Stimulated activated naive CD8-positive, alpha-beta T cell treated with anti-CD3 and anti-CD28 coated beads, Interleukin-15, amount 100 ng/mL, for 72 hours (primary cell): ENCODE measurements around the gene CD244.
"Not testable (repeated sequence)": the region's sequence is repeated elsewhere in the genome, so short reads cannot be mapped to it uniquely, and the experiment has no call there.

Source experiments
- ATAC-seq: fragments of 150-1000 bp; cut with Tn5 transposase; 2 replicates; pipeline ENCODE4 v1.10.0; 2021; ENCODE audit warnings: mild to moderate bottlenecking, moderate library complexity
- DNase-seq, 2 donors: peaks; one replicate each; pipeline ENCODE4 v3.0.0; 2021 to 2022
- H3K27ac Mint-ChIP-seq, 2 donors: one replicate each; pipeline ENCODE4 v1.8.0; 2022; ENCODE audit warnings: mild to moderate bottlenecking in 2 of 2, mixed read lengths in 2 of 2, moderate library complexity in 2 of 2
- H3K27me3 Mint-ChIP-seq: one replicate; pipeline ENCODE4 v1.8.0; 2022; ENCODE audit warnings: mixed read lengths
- H3K4me1 Mint-ChIP-seq: one replicate; pipeline ENCODE4 v1.8.0; 2022; ENCODE audit warnings: mild to moderate bottlenecking, mixed read lengths
- H3K4me3 Mint-ChIP-seq, 2 donors: one replicate each; pipeline ENCODE4 v1.8.0; 2022; ENCODE audit warnings: mild to moderate bottlenecking in 2 of 2, mixed read lengths in 2 of 2, moderate library complexity in 1 of 2
- H3K9me3 Mint-ChIP-seq, 2 donors: one replicate each; pipeline ENCODE4 v1.8.0; 2022; ENCODE audit warnings: mixed read lengths in 2 of 2

CD244 gene

DNA sequence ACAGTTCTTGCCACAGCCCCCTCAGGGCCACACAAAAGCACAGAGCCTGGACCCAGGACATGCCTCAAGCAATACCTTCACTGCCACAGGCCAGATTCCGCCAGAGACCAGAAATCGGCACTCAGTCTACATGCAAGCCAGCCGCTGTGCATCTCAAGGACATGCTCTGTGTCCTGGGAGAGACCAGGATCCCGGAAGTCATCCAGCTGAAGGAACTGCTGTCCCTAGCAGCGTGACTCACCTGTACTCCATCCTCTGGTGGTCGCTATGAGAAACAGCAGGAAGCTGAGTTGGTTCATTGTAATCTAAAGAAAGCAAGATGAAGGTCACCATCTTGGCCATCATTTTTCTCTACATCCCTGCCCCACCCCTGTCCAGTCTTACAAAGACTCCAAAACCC is 21.9 kb upstream of the CD244 start:
- no peaks in the 10 kb centered on the region for H3K9me3 Mint-ChIP-seq
- no peak for ATAC-seq
- no peak overlapping the region for H3K27ac Mint-ChIP-seq
- peaks cover 10% of the 10 kb centered on the region for H3K4me1 Mint-ChIP-seq
- H3K4me3 Mint-ChIP-seq = no peak overlapping the region
- H3K27me3 Mint-ChIP-seq = no peaks in the 10 kb centered on the region
- no peak for DNase-seq

DNA sequence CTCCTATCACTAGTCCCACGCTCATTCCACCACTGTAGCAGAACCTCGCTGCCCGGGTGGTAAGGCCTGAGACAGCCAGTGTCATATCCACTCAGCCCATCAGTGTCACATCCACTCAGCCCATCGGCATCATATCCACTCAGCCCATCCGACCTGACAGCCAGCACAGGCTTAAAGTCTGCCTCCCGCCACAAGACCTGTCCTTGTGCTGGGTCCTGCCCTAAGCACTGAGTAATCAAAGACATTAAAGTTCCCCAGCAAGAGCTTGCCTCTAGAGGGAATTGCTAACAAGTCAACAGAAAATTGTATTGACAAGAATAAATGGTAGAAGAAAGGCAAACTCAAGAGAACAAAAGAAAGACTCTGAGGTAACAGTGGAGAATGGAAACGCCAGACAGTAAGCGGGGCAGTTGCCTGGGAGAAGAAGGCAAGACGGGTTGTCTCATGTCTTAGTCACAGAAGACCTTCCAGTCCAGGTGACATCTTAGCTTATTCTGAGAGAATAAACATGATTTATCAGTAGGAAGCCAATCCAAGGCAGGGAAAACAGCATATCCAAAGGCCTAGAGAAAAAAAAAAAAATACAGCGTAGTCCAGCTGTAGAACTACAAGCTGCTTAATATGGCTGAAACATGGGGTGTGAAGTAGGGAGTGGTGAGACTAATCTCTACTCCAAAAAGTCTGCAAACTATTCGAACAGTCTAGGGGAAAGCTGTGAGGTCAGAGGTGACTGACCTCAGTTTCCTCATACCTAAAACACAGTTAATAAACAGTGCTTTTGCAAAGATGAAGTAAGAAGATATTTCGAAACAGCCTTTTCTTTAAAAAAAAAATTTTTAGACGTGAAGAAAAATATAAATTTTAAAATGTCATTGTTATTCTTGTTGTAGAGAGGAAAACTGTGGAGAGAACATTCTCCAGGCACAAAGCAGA is 21.2 kb upstream of the CD244 start:
- no peak overlapping the region for H3K4me3 Mint-ChIP-seq
- ATAC-seq = no peak
- H3K9me3 Mint-ChIP-seq = no peaks in the 10 kb centered on the region
- DNase-seq = no peak
- no peaks in the 10 kb centered on the region for H3K27me3 Mint-ChIP-seq
- H3K4me1 Mint-ChIP-seq = peaks cover 16% of the 10 kb centered on the region
- peak overlapping the region in 1 of 2 donors; percentile 85 for H3K27ac Mint-ChIP-seq

- Mint-ChIP-seq H3K9me3 (no peaks in the 10 kb centered on the region), H3K27ac (no peak overlapping the region), H3K4me3 (no peak overlapping the region), H3K27me3 (no peaks in the 10 kb centered on the region), H3K4me1 (peaks cover 19% of the 10 kb centered on the region)
- ATAC-seq (no peak), DNase-seq (no peak)
Measured at GRCh38 chr1:160882582-160882981, 19.9 kb upstream of the CD244 start.

DNA sequence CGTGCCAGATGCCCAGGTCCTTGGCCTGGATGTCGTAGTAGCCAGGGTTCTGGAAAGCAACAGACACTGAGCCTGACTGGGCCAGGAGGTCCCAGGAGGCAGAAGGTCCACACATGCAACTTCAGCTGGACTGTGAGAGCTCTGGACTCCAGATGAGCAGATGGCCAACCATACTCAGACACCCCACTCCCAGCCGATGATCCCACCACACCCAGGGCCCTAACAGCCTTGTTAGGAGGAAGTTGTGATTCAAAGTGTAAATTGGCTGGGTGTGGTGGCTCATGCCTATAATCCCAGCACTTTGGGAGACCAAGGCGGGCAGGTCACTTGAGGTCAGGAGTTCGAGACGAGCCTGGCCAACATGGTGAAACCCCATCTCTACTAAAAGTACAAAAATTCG is 18.6 kb upstream of the CD244 start:
- not testable (repeated sequence) for H3K27me3 Mint-ChIP-seq, ATAC-seq, H3K9me3 Mint-ChIP-seq, DNase-seq, H3K4me3 Mint-ChIP-seq
- peak overlapping the region in 1 of 2 donors; percentile 62 for H3K27ac Mint-ChIP-seq
- peaks cover 27% of the 10 kb centered on the region for H3K4me1 Mint-ChIP-seq

GRCh38 chr1:160880216-160880615 is 17.5 kb upstream of the CD244 start:
- no peaks in the 10 kb centered on the region for H3K9me3 Mint-ChIP-seq
- no peak overlapping the region for H3K4me3 Mint-ChIP-seq
- H3K27me3 Mint-ChIP-seq = no peaks in the 10 kb centered on the region
- no peak overlapping the region for H3K27ac Mint-ChIP-seq
- no peak for DNase-seq
- H3K4me1 Mint-ChIP-seq = peaks cover 34% of the 10 kb centered on the region
- no peak for ATAC-seq

DNA sequence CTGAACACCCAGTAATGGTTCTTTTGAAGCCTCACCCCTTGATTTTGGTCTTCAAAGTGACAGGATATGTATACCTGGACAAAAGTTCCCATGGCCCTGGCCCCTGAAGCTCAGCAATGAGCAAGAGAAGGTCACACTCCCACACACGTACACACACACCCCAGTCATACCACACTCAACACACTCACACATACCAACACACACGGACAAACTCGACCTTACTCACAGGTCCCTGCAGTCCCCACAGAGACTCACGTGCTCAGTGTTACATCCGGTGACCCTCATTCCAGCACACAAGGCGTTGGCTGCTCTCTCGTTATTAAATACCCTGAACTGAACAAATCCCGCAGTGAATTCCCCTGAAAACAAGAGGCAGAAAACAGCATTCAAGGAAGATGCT is 16.4 kb upstream of the CD244 start:
- Mint-ChIP-seq H3K27ac (no peak overlapping the region), H3K9me3 (no peaks in the 10 kb centered on the region), H3K4me3 (no peak overlapping the region), H3K27me3 (no peaks in the 10 kb centered on the region), H3K4me1 (peaks cover 32% of the 10 kb centered on the region)
- ATAC-seq = peak; percentile 33
- DNase-seq = no peak

DNA sequence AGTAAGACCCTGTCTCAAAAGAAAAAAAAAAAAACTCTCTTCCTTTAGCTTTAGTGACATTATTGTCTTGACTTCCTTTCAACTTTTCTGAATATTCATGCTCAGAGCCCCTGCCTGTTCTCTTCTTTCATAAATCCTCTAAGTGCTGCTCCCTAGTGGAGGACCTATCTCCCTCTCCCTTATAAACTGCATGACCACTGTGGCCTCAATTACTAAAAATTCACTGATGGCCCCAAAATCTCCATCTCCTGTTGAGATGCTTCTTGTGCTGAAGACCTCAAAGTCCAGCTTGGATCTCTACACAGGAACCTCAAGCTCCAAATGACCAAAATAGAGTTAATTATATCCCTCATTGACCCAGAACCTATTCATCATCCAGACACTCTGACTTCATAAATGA is 14.5 kb upstream of the CD244 start:
- Mint-ChIP-seq H3K27ac (no peak overlapping the region), H3K9me3 (no peaks in the 10 kb centered on the region), H3K4me3 (no peak overlapping the region), H3K27me3 (no peaks in the 10 kb centered on the region), H3K4me1 (peaks cover 32% of the 10 kb centered on the region)
- ATAC-seq = peak; percentile 79
- DNase-seq = no peak

DNA sequence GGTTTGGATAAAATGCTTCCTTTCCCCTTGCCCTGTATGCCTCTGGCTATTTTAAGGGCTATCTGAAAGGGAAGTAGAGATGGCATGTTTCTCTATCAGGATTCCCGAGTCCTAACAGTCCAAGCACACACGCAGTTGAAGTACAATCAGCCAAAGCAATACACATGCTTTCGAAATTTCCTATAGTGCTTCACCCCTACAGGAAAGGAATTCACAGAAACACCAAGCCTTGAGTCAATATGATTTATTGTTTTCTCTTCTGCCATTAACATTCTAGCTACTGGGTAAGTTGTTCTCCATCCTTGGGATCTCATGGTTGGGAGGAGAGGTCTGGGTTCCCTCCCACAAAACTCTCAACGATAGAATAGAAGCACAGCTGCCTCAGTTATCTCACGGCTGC is 13.6 kb upstream of the CD244 start:
- no peaks in the 10 kb centered on the region for H3K27me3 Mint-ChIP-seq
- H3K27ac Mint-ChIP-seq = no peak overlapping the region
- no peak for ATAC-seq
- peaks cover 32% of the 10 kb centered on the region for H3K4me1 Mint-ChIP-seq
- H3K4me3 Mint-ChIP-seq = no peak overlapping the region
- DNase-seq = no peak
- H3K9me3 Mint-ChIP-seq = no peaks in the 10 kb centered on the region

DNA sequence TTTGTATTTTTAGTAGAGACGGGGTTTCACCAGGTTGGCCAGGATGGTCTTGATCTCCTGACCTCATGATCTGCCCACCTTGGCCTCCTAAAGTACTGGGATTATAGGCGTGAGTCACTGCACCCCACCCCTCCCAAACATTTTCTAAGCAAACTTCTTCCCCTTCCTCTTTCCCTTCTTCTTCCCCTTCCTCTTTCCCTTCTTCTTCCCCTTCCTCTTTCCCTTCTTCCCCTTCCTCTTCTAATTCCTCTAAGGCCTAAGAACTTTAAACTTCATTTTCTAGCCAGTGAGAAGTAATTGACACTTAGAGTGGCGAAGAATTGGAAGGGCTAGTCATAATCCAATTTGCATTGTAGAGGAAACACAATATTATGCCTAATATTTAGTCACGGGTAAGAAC is 12.9 kb upstream of the CD244 start:
- H3K9me3 Mint-ChIP-seq, H3K27me3 Mint-ChIP-seq, H3K4me3 Mint-ChIP-seq, ATAC-seq, H3K27ac Mint-ChIP-seq, DNase-seq: not testable (repeated sequence)
- peaks cover 32% of the 10 kb centered on the region for H3K4me1 Mint-ChIP-seq

DNA sequence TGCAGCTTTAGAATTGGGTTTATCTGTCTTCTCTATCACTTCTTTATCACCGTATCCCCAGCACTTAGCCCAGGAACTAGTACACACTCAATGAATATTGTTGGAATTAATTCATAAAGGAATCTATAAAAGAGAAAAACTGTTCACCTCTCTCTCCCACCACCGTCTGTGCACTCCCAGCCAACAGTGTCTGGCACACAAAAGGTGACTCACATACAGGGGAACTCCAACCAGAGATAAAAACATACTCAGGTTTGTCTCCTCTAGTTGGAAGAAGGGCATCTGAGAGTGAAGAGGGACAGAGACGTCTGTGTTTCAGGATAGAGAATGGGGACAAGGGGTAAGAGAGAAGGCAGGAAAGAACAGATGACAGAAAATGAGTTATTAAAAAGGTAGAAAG is 12.2 kb upstream of the CD244 start:
- Mint-ChIP-seq H3K27ac (peak overlapping the region in 1 of 2 donors; percentile 4), H3K27me3 (no peaks in the 10 kb centered on the region), H3K9me3 (no peaks in the 10 kb centered on the region), H3K4me1 (peaks cover 32% of the 10 kb centered on the region), H3K4me3 (no peak overlapping the region)
- ATAC-seq (peak; percentile 94), DNase-seq (no peak)

- DNase-seq = no peak
- H3K9me3 Mint-ChIP-seq = no peaks in the 10 kb centered on the region
- no peaks in the 10 kb centered on the region for H3K27me3 Mint-ChIP-seq
- ATAC-seq = no peak
- H3K4me3 Mint-ChIP-seq = no peak overlapping the region
- H3K4me1 Mint-ChIP-seq = peaks cover 22% of the 10 kb centered on the region
- no peak overlapping the region for H3K27ac Mint-ChIP-seq
Measured at GRCh38 chr1:160868141-160868540, 5.5 kb upstream of the CD244 start.

GRCh38 chr1:160867651-160868050 is 5.0 kb upstream of the CD244 start:
- not testable (repeated sequence) for DNase-seq, H3K27ac Mint-ChIP-seq, H3K4me3 Mint-ChIP-seq, ATAC-seq, H3K9me3 Mint-ChIP-seq, H3K27me3 Mint-ChIP-seq
- peaks cover 26% of the 10 kb centered on the region for H3K4me1 Mint-ChIP-seq

- no peak for ATAC-seq
- peaks cover 35% of the 10 kb centered on the region for H3K4me1 Mint-ChIP-seq
- no peak for DNase-seq
- H3K27ac Mint-ChIP-seq = no peak overlapping the region
- H3K4me3 Mint-ChIP-seq = no peak overlapping the region
- H3K27me3 Mint-ChIP-seq = no peaks in the 10 kb centered on the region
- no peaks in the 10 kb centered on the region for H3K9me3 Mint-ChIP-seq
Measured at GRCh38 chr1:160866695-160867260, 4.1 kb upstream of the CD244 start.

- no peak overlapping the region for H3K4me3 Mint-ChIP-seq
- ATAC-seq = no peak
- H3K9me3 Mint-ChIP-seq = no peaks in the 10 kb centered on the region
- peak overlapping the region in 1 of 2 donors; percentile 19 for H3K27ac Mint-ChIP-seq
- peaks cover 40% of the 10 kb centered on the region for H3K4me1 Mint-ChIP-seq
- DNase-seq = no peak
- H3K27me3 Mint-ChIP-seq = no peaks in the 10 kb centered on the region
Measured at GRCh38 chr1:160866001-160866694, 3.5 kb upstream of the CD244 start.

DNA sequence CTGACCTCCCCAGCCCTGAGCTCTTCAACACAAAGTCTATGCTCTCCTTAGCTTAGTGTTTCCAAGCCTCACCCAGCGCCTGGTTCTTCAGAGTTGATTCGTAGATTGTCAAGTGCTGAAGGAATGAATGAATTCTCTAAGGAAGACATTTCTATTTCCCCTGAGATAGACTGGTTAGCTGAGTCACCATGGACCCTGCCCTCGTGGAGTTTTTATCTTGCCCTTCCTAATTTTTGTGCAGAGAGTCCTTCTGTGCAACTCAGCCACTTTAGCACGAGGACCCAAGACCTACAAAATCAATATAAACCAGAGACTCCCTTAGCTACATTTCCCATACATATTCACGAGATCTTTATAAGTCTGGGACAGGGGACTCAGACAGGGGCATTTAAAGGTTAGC is 2.6 kb upstream of the CD244 start:
- no peaks in the 10 kb centered on the region for H3K27me3 Mint-ChIP-seq
- H3K4me1 Mint-ChIP-seq = peaks cover 40% of the 10 kb centered on the region

GRCh38 chr1:160864173-160864572 is 1.5 kb upstream of the CD244 start:
- H3K4me3 Mint-ChIP-seq = no peak overlapping the region
- no peak for ATAC-seq
- no peaks in the 10 kb centered on the region for H3K9me3 Mint-ChIP-seq
- H3K27me3 Mint-ChIP-seq = no peaks in the 10 kb centered on the region
- H3K4me1 Mint-ChIP-seq = peaks cover 40% of the 10 kb centered on the region
- no peak overlapping the region for H3K27ac Mint-ChIP-seq
- DNase-seq = no peak

More for the DNA sequence above, 2.6 kb upstream of the CD244 start:
- no peak for DNase-seq
- no peak for ATAC-seq
- Mint-ChIP-seq H3K4me3 (no peak overlapping the region), H3K9me3 (no peaks in the 10 kb centered on the region), H3K27ac (no peak overlapping the region)
